ENCODE measurements around the gene BPHL.

- no peak for TF ChIP-seq POLR2AphosphoS5 (IDR thresholded peaks at IDR 0.05; ENCODE audit: low read depth, low read length)
- no peak for TF ChIP-seq CTCF (IDR thresholded peaks at IDR 0.05)
Observed at GRCh38 chr6:3079682-3080081, 38.8 kb upstream of the BPHL start.

All from Panc1 (cell line).